Measurements from ENCODE around the gene EIF2D.

DNA sequence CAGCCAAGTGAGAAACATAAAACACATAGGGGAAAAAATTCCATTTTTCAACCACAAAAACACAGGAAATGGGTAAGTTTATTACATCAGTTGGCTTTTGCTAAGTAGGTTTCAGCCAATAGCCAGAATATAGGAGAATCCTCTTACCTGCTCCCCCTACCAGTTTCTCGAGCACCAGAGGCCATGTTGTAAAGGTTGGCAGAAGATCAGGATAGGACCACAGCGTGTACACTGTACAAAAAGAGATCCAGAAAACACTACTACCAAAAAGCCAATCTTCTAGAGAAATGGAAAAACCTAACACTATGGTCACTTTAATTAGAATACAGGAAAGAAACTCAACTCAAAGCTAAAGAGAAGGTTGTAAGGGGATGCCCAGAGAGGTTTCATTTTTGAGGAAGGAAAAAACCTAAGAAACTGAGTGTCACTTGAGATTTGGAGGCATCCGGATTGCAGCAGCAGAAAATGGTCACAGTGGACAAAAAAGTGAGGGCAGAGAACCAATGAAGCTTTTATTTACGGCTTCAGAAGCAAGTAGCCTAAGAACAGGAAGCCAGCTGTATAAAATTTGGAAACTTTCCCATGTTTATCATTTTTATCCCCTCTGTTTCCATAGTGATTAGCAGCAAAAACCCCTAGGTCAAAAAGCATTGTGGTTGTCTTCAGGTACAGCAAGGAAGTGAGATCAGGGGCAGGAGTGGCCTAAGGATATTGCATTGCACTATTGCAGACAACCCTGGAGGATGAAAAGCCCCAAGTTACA lies 2.9 kb downstream of the EIF2D start:
- TF ChIP-seq, protein P1, sequence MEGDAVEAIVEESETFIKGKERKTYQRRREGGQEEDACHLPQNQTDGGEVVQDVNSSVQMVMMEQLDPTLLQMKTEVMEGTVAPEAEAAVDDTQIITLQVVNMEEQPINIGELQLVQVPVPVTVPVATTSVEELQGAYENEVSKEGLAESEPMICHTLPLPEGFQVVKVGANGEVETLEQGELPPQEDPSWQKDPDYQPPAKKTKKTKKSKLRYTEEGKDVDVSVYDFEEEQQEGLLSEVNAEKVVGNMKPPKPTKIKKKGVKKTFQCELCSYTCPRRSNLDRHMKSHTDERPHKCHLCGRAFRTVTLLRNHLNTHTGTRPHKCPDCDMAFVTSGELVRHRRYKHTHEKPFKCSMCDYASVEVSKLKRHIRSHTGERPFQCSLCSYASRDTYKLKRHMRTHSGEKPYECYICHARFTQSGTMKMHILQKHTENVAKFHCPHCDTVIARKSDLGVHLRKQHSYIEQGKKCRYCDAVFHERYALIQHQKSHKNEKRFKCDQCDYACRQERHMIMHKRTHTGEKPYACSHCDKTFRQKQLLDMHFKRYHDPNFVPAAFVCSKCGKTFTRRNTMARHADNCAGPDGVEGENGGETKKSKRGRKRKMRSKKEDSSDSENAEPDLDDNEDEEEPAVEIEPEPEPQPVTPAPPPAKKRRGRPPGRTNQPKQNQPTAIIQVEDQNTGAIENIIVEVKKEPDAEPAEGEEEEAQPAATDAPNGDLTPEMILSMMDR (IDR thresholded peaks at IDR 0.05) = no peak
- no peak for TF ChIP-seq POLR2A (IDR thresholded peaks at IDR 0.05)
